Left hindlimb (tissue), 1 donor: ENCODE measurements around the gene VAV2.

ENCODE experiments used
- DNase-seq: peaks from one replicate; pipeline ENCODE4 v3.0.0-alpha.2; 2018

VAV2 gene

GRCh38 chr9:133950629-133951111, 41.5 kb downstream of the VAV2 start:
- peak; percentile 56 for DNase-seq

GRCh38 chr9:133950192-133950591, 41.9 kb downstream of the VAV2 start:
- no peak for DNase-seq

GRCh38 chr9:133949486-133950061, 42.5 kb downstream of the VAV2 start:
- no peak for DNase-seq

- DNase-seq = no peak
Measured at GRCh38 chr9:133948561-133949485, 43.3 kb downstream of the VAV2 start.

- no peak for DNase-seq
Measured at GRCh38 chr9:133948131-133948530, 44.0 kb downstream of the VAV2 start.

- no peak for DNase-seq
Measured at GRCh38 chr9:133946840-133947486, 45.2 kb downstream of the VAV2 start.

- no peak for DNase-seq
Measured at GRCh38 chr9:133945977-133946753, 46.0 kb downstream of the VAV2 start.

GRCh38 chr9:133945314-133945975, 46.7 kb downstream of the VAV2 start:
- DNase-seq = no peak

- no peak for DNase-seq
Measured at GRCh38 chr9:133944746-133945135, 47.4 kb downstream of the VAV2 start.

- DNase-seq = no peak
Measured at GRCh38 chr9:133943781-133944745, 48.1 kb downstream of the VAV2 start.

- DNase-seq = no peak
Measured at GRCh38 chr9:133943036-133943780, 48.9 kb downstream of the VAV2 start.

- DNase-seq = peak; percentile 69
Measured at GRCh38 chr9:133942206-133942975, 49.7 kb downstream of the VAV2 start.

- DNase-seq = no peak
Measured at GRCh38 chr9:133939845-133940244, 52.3 kb downstream of the VAV2 start.

- no peak for DNase-seq
Measured at GRCh38 chr9:133939171-133939785, 52.8 kb downstream of the VAV2 start.

GRCh38 chr9:133938753-133939152, 53.4 kb downstream of the VAV2 start:
- DNase-seq = no peak

GRCh38 chr9:133938086-133938485, 54.0 kb downstream of the VAV2 start:
- DNase-seq = no peak

GRCh38 chr9:133937120-133937519, 55.0 kb downstream of the VAV2 start:
- no peak for DNase-seq

- peak; percentile 82 for DNase-seq
Measured at GRCh38 chr9:133935328-133936005, 56.7 kb downstream of the VAV2 start.
